K562 (cell line): Measurements from ENCODE around the gene DDHD1. TPM values are rescaled to one million over a fixed set of nuclear protein-coding genes. Genes with fewer than 3 reads are reported as not detected.

Experiments used
- ARID1B ChIP-seq: fragments of 450-650 bp; IDR thresholded peaks from 2 replicates; pipeline ENCODE4 v1.6.1; 2016; ENCODE audit warnings: antibody characterized with exemption, mild to moderate bottlenecking, inconsistent platforms
- CUX1 ChIP-seq: fragments of 200-800 bp; sonication (Bioruptor generic); IDR thresholded peaks from 2 replicates; pipeline ENCODE4 v1.6.1; 2016; ENCODE audit warnings: missing genetic modification characterization, missing compliant biosample characterization
- EGR1 ChIP-seq: fragments of 450-650 bp; conservative IDR thresholded peaks from 2 replicates; pipeline ENCODE4 v1.6.1; 2017; ENCODE audit warnings: mild to moderate bottlenecking
- ERF ChIP-seq: fragments of 450-650 bp; formaldehyde crosslinking; IDR thresholded peaks from 2 replicates; pipeline ENCODE4 v1.4.0; 2020; ENCODE audit warnings: mild to moderate bottlenecking, mixed read lengths
- FOXK2 ChIP-seq, 2 experiments: fragments of 450-650 bp; IDR thresholded peaks in 1 of 2; conservative IDR thresholded peaks in 1 of 2; 2 replicates each; pipeline ENCODE4 v1.6.1; 2016; ENCODE audit warnings: low read depth in 2 of 2, mild to moderate bottlenecking in 1 of 2
- FOXP1 ChIP-seq: sonication (generic); formaldehyde crosslinking; IDR thresholded peaks from 2 replicates; pipeline ENCODE4 v1.8.0; 2022; ENCODE audit warnings: mild to moderate bottlenecking, missing genetic modification reagents
- MAZ ChIP-seq, 2 experiments: fragments of 450-650 bp in 1 of 2; sonication (generic) in 1 of 2; formaldehyde crosslinking; IDR thresholded peaks in 1 of 2; conservative IDR thresholded peaks in 1 of 2; 2 replicates each; pipeline versions ENCODE4 v1.4.0 to v1.5.0; 2020; ENCODE audit warnings: mild to moderate bottlenecking in 1 of 2, missing genetic modification reagents in 1 of 2
- MCM3 ChIP-seq: fragments of 450-650 bp; IDR thresholded peaks from 2 replicates; pipeline ENCODE4 v1.6.1; 2016
- NCOA2 ChIP-seq, 2 experiments: fragments of 450-650 bp; IDR thresholded peaks; 2 replicates each; pipeline ENCODE4 v1.6.1; 2018; ENCODE audit warnings: mild to moderate bottlenecking in 2 of 2, moderate library complexity in 1 of 2; ENCODE audit not compliant: partially characterized antibody in 2 of 2
- VEZF1 ChIP-seq: fragments of 200-800 bp; sonication (Bioruptor generic); IDR thresholded peaks from 2 replicates; pipeline ENCODE4 v1.6.1; 2017; ENCODE audit warnings: missing genetic modification characterization, missing compliant biosample characterization
- ZFP36 ChIP-seq: fragments of 150-350 bp; IDR thresholded peaks from 2 replicates; pipeline ENCODE4 v1.6.1; 2018; ENCODE audit warnings: low read length, low read depth; ENCODE audit not compliant: partially characterized antibody
- ZFP91 ChIP-seq: sonication (generic); formaldehyde crosslinking; IDR thresholded peaks from 2 replicates; pipeline ENCODE4 v1.8.0; 2022; ENCODE audit warnings: mild to moderate bottlenecking, missing genetic modification reagents
- ZFPM2 ChIP-seq: fragments of 250-450 bp; sonication (Bioruptor Pico); IDR thresholded peaks from 2 replicates; pipeline ENCODE4 v1.5.1; 2022; ENCODE audit warnings: mild to moderate bottlenecking
- ZNF263 ChIP-seq: sonication (generic); formaldehyde crosslinking; IDR thresholded peaks from 2 replicates; pipeline ENCODE4 v1.8.0; 2022; ENCODE audit warnings: mild to moderate bottlenecking, missing genetic modification reagents, borderline replicate concordance
- ZNF3 ChIP-seq: fragments of 250-450 bp; sonication (Bioruptor Pico); IDR thresholded peaks from 2 replicates; pipeline ENCODE4 v1.5.0; 2021; ENCODE audit warnings: mild to moderate bottlenecking, moderate library complexity
- ZNF561 ChIP-seq: fragments of 450-650 bp; formaldehyde crosslinking; conservative IDR thresholded peaks from 2 replicates; pipeline ENCODE4 v1.4.0; 2020; ENCODE audit warnings: mild to moderate bottlenecking, moderate library complexity
- ZNF717 ChIP-seq: fragments of 250-450 bp; sonication (Bioruptor Pico); IDR thresholded peaks from 2 replicates; pipeline ENCODE4 v1.5.0; 2021
- ZNF77 ChIP-seq: fragments of 250-450 bp; sonication (Bioruptor Pico); IDR thresholded peaks from 2 replicates; pipeline ENCODE4 v1.5.0; 2020
- polyA plus RNA-seq, 8 experiments: library from polyadenylated mRNA; depleted of rRNA in 4 of 8; stranded (reverse) in 5 of 8; unstranded in 3 of 8; fragments of >200 nt; fragmentation: Nextera tagmentation in 2 of 8; fragmentation: Illumina TruSeq in 1 of 8; extraction: Ambion mirVana in 2 of 8; extraction: Trizol in 1 of 8; gene quantifications; 2 replicates each; pipeline versions ENCODE4 v1.2.1 to v1.2.3, GENCODE V29; 2011 to 2014; ENCODE audit warnings: inconsistent platforms in 1 of 8, missing spikeins in 1 of 8
- total RNA-seq, 7 experiments: library from RNA; depleted of rRNA in 6 of 7; stranded (reverse); fragments of >200 nt in 6 of 7; fragmentation: Illumina TruSeq in 2 of 7; extraction: Trizol in 2 of 7; gene quantifications; 2 replicates each; pipeline versions ENCODE4 v1.2.1 to v1.2.3, GENCODE V29; 2011 to 2021; ENCODE audit warnings: low replicate concordance in 1 of 7
- TF ChIP-seq, protein P1 (sequence below): fragments of 450-650 bp; formaldehyde crosslinking; conservative IDR thresholded peaks from 2 replicates; pipeline ENCODE4 v1.4.0; 2022; ENCODE audit warnings: mild to moderate bottlenecking, missing genetic modification characterization

The DDHD1 gene
- total and polyA plus RNA-seq, 9 of the 15 experiments (the other 6 are each of a cell fraction or from before 2014, with no cell fraction given) = 1.2 to 12.3 (median 5.0) TPM

- TF ChIP-seq ZFP91 = no peak
- no peak for TF ChIP-seq CUX1 (CRISPR knock-in tag)
- TF ChIP-seq ARID1B = no peak
- 0 out of 2 replicates have a peak, but pooled peaks have one; percentile 36 for TF ChIP-seq EGR1
- TF ChIP-seq ZFP36 = no peak
- no peak for TF ChIP-seq MCM3
- no peak for TF ChIP-seq ZNF717
- TF ChIP-seq ZNF561 = no peak
- no peak for TF ChIP-seq FOXP1 (CRISPR knock-in tag)
- TF ChIP-seq MAZ (CRISPR knock-in tag; conservative IDR thresholded peaks at IDR 0.05 in 1 of 2, IDR thresholded peaks at IDR 0.05 in 1 of 2) = 0 out of 4 replicates have a peak, but pooled peaks of 1 of the 2 experiments have one; percentile 45
- TF ChIP-seq ZFPM2 = no peak
- TF ChIP-seq VEZF1 (CRISPR knock-in tag) = peak; percentile 82
- no peak for TF ChIP-seq NCOA2 (IDR thresholded peaks at IDR 0.05; ENCODE audit: partially characterized antibody in 2 of 2)
- no peak for TF ChIP-seq ZNF77 (CRISPR knock-in tag)
- TF ChIP-seq ZNF263 = no peak
- TF ChIP-seq FOXK2 (conservative IDR thresholded peaks at IDR 0.05 in 1 of 2, IDR thresholded peaks at IDR 0.05 in 1 of 2; ENCODE audit: low read depth in 2 of 2) = no peak
- TF ChIP-seq, protein P1, sequence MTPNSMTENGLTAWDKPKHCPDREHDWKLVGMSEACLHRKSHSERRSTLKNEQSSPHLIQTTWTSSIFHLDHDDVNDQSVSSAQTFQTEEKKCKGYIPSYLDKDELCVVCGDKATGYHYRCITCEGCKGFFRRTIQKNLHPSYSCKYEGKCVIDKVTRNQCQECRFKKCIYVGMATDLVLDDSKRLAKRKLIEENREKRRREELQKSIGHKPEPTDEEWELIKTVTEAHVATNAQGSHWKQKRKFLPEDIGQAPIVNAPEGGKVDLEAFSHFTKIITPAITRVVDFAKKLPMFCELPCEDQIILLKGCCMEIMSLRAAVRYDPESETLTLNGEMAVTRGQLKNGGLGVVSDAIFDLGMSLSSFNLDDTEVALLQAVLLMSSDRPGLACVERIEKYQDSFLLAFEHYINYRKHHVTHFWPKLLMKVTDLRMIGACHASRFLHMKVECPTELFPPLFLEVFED (CRISPR knock-in tag) = no peak
- TF ChIP-seq ERF = no peak
- TF ChIP-seq ZNF3 = no peak
Measured at GRCh38 chr14:53152887-53153701, at the start of gene DDHD1 (continued).
